Measurements from ENCODE around the gene SKOR2.
"Not testable (repeated sequence)": the region's sequence is repeated elsewhere in the genome, so short reads cannot be mapped to it uniquely, and the experiment has no call there.

SKOR2 gene

GRCh38 chr18:47254341-47254939, 3.0 kb upstream of the SKOR2 start:
- DNase-seq: no peak

- no peak for DNase-seq
Measured at GRCh38 chr18:47253101-47253654, 1.7 kb upstream of the SKOR2 start.

- DNase-seq: no peak
Measured at GRCh38 chr18:47250391-47251046, 941 bp downstream of the SKOR2 start.

GRCh38 chr18:47249314-47249981, 2.0 kb downstream of the SKOR2 start:
- no peak for DNase-seq

GRCh38 chr18:47248604-47249313, 2.7 kb downstream of the SKOR2 start:
- no peak for DNase-seq

- DNase-seq: no peak
Measured at GRCh38 chr18:47248115-47248603, 3.3 kb downstream of the SKOR2 start.

- DNase-seq: no peak
Measured at GRCh38 chr18:47247416-47248114, 3.9 kb downstream of the SKOR2 start.

GRCh38 chr18:47247036-47247415, 4.4 kb downstream of the SKOR2 start:
- no peak for DNase-seq

- DNase-seq: no peak
Measured at GRCh38 chr18:47246027-47246971, 5.2 kb downstream of the SKOR2 start.

GRCh38 chr18:47244086-47244485, 7.4 kb downstream of the SKOR2 start:
- no peak for DNase-seq

GRCh38 chr18:47235096-47235495, 16.4 kb downstream of the SKOR2 start:
- DNase-seq: no peak

GRCh38 chr18:47226660-47227059, 24.8 kb downstream of the SKOR2 start:
- DNase-seq: no peak

- no peak for DNase-seq
Measured at GRCh38 chr18:47215554-47216138, 35.8 kb downstream of the SKOR2 start.

GRCh38 chr18:47209171-47209570, 42.3 kb downstream of the SKOR2 start:
- no peak for DNase-seq

GRCh38 chr18:47206945-47207637, 44.4 kb downstream of the SKOR2 start:
- DNase-seq: no peak

GRCh38 chr18:47204908-47205522, 46.4 kb downstream of the SKOR2 start:
- peak; percentile 29 for DNase-seq

GRCh38 chr18:47203626-47204464, 47.6 kb downstream of the SKOR2 start:
- no peak for DNase-seq

GRCh38 chr18:47195961-47196360, 55.5 kb downstream of the SKOR2 start:
- DNase-seq: not testable (repeated sequence)

GRCh38 chr18:47191961-47192360, 59.5 kb downstream of the SKOR2 start:
- no peak for DNase-seq
